K562 (cell line): Measurements from ENCODE around the gene MLLT1. TPM values are rescaled to one million over a fixed set of nuclear protein-coding genes. Genes with fewer than 3 reads are reported as not detected.

Experiments used
- CBFB ChIP-seq: sonication (generic); formaldehyde crosslinking; IDR thresholded peaks from 2 replicates; pipeline ENCODE4 v1.4.0; 2020; ENCODE audit warnings: mild to moderate bottlenecking, missing genetic modification reagents
- COPS2 ChIP-seq: fragments of 450-650 bp; conservative IDR thresholded peaks from 2 replicates; pipeline ENCODE4 v1.6.1; 2016; ENCODE audit warnings: mild to moderate bottlenecking, moderate library complexity
- FOXP1 ChIP-seq: sonication (generic); formaldehyde crosslinking; IDR thresholded peaks from 2 replicates; pipeline ENCODE4 v1.8.0; 2022; ENCODE audit warnings: mild to moderate bottlenecking, missing genetic modification reagents
- FUS ChIP-seq: fragments of 200-400 bp; formaldehyde crosslinking; optimal IDR thresholded peaks from 2 replicates; pipeline ENCODE3; 2017; ENCODE audit warnings: low read depth, low read length
- GTF2A2 ChIP-seq: IDR thresholded peaks from 2 replicates; pipeline ENCODE4 v1.6.1; 2016; ENCODE audit warnings: mild to moderate bottlenecking, missing genetic modification characterization, missing compliant biosample characterization
- JUN ChIP-seq, 2 experiments: sonication (generic) in 1 of 2; formaldehyde crosslinking in 1 of 2; IDR thresholded peaks; 2 replicates each; pipeline versions ENCODE4 v1.6.1 to v1.8.0; 2012 to 2022; ENCODE audit warnings: borderline replicate concordance in 2 of 2, mild to moderate bottlenecking in 2 of 2, improper control_type of control experiment in 1 of 2, low read depth in 1 of 2, low read length in 1 of 2, missing genetic modification reagents in 1 of 2
- KDM4B ChIP-seq, 2 experiments: fragments of 450-650 bp in 1 of 2; sonication (generic) in 1 of 2; IDR thresholded peaks; 2 replicates each; pipeline ENCODE4 v1.6.1; 2016 to 2017; ENCODE audit warnings: borderline replicate concordance in 2 of 2, antibody characterized with exemption in 1 of 2, low read depth in 1 of 2, mild to moderate bottlenecking in 1 of 2
- NBN ChIP-seq: fragments of 450-650 bp; IDR thresholded peaks from 2 replicates; pipeline ENCODE4 v1.6.1; 2016; ENCODE audit warnings: low read depth, mild to moderate bottlenecking
- SAP30 ChIP-seq: fragments of 200-600 bp; sonication (generic); IDR thresholded peaks from 2 replicates; pipeline ENCODE4 v1.6.1; 2012; ENCODE audit warnings: borderline replicate concordance, low read depth, mild to moderate bottlenecking, moderate library complexity, low read length, control low read depth, inconsistent platforms; ENCODE audit not compliant: insufficient read depth, poor library complexity, severe bottlenecking
- STAT5B ChIP-seq: fragments of 250-450 bp; sonication (Bioruptor Pico); IDR thresholded peaks from 2 replicates; pipeline ENCODE4 v1.8.0; 2021; ENCODE audit warnings: mild to moderate bottlenecking, inconsistent platforms
- ZBED1 ChIP-seq: IDR thresholded peaks from 2 replicates; pipeline ENCODE4 v1.6.1; 2014
- ZNF263 ChIP-seq: sonication (generic); formaldehyde crosslinking; IDR thresholded peaks from 2 replicates; pipeline ENCODE4 v1.8.0; 2022; ENCODE audit warnings: mild to moderate bottlenecking, missing genetic modification reagents, borderline replicate concordance
- polyA plus RNA-seq, 8 experiments: library from polyadenylated mRNA; depleted of rRNA in 4 of 8; stranded (reverse) in 5 of 8; unstranded in 3 of 8; fragments of >200 nt; fragmentation: Nextera tagmentation in 2 of 8; fragmentation: Illumina TruSeq in 1 of 8; extraction: Ambion mirVana in 2 of 8; extraction: Trizol in 1 of 8; gene quantifications; 2 replicates each; pipeline versions ENCODE4 v1.2.1 to v1.2.3, GENCODE V29; 2011 to 2014; ENCODE audit warnings: inconsistent platforms in 1 of 8, missing spikeins in 1 of 8
- total RNA-seq, 7 experiments: library from RNA; depleted of rRNA in 6 of 7; stranded (reverse); fragments of >200 nt in 6 of 7; fragmentation: Illumina TruSeq in 2 of 7; extraction: Trizol in 2 of 7; gene quantifications; 2 replicates each; pipeline versions ENCODE4 v1.2.1 to v1.2.3, GENCODE V29; 2011 to 2021; ENCODE audit warnings: low replicate concordance in 1 of 7
- TF ChIP-seq, protein P1 (sequence below): fragments of 450-650 bp; IDR thresholded peaks from 2 replicates; pipeline ENCODE4 v1.6.1; 2016; ENCODE audit warnings: low read depth, mild to moderate bottlenecking, moderate library complexity
- TF ChIP-seq, protein P2 (sequence below): sonication (generic); formaldehyde crosslinking; IDR thresholded peaks from 2 replicates; pipeline ENCODE4 v1.8.0; 2023; ENCODE audit warnings: mild to moderate bottlenecking, missing genetic modification reagents
- TF ChIP-seq, protein P3 (sequence below): sonication (generic); formaldehyde crosslinking; IDR thresholded peaks from 2 replicates; pipeline ENCODE4 v1.9.0; 2022; ENCODE audit warnings: mild to moderate bottlenecking, missing genetic modification reagents
- TF ChIP-seq, protein P4 (sequence below): sonication (generic); formaldehyde crosslinking; IDR thresholded peaks from 2 replicates; pipeline ENCODE4 v1.8.1; 2023; ENCODE audit warnings: mild to moderate bottlenecking, missing genetic modification reagents, moderate library complexity
- TF ChIP-seq, protein P5 (sequence below), 2 experiments: fragments of 450-650 bp; IDR thresholded peaks; 2 replicates each; pipeline ENCODE4 v1.6.1; 2016
- TF ChIP-seq, protein P6 (sequence below): fragments of 250-450 bp; sonication (Bioruptor Pico); IDR thresholded peaks from 2 replicates; pipeline ENCODE4 v1.9.0; 2021; ENCODE audit warnings: mild to moderate bottlenecking, inconsistent platforms

The MLLT1 gene
- total and polyA plus RNA-seq, 9 of the 15 experiments (the other 6 are each of a cell fraction or from before 2014, with no cell fraction given), result 0.23 to 63.5 (median 15.4) TPM

DNA sequence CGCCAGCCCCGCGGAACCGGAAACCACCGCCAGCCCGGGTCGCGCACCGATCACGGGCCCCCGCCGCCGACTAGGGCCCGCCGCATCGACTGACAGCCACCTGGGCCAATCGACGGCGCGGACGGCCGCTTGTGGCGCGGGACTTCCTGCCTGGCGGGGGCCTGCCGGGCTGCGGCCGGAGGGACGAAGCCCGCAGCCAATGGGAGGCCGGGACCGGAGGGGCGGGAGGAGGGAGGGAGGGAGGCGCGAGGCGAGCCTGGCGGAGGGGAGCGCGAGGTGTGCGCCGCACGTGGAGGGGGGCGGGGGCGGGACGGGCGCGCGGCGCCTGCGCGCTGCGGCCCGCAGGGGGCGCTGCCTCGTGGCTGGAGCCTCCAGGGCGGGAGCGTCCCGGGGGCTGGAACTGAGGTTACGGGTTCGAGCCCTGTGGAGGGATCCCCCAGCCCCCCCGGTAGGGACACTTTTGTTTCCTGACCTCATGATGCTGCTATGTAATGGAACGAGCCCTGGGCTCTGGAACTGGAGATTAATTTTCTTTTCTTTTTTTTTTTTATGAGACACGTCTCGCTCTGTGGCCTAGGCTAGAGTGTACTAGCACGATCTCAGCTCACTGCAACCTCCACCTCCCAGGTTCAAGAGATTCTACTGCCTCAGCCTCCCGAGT is at the start of gene MLLT1 (continued):
- TF ChIP-seq JUN (IDR thresholded peaks at IDR 0.05; ENCODE audit: borderline replicate concordance, low read depth, low read length) (peak; percentile 55; the same call in 1 of the 2 replicates), JUN (CRISPR knock-in tag; IDR thresholded peaks at IDR 0.05; ENCODE audit: borderline replicate concordance) (no peak), COPS2 (no peak), CBFB (no peak), GTF2A2 (tag) (no peak), KDM4B (IDR thresholded peaks at IDR 0.05; ENCODE audit: borderline replicate concordance in 2 of 2, low read depth in 1 of 2) (peak in 1 of 2 experiments; percentile 82; a peak in 2 of 4 replicates), STAT5B (CRISPR knock-in tag) (no peak), FOXP1 (CRISPR knock-in tag) (no peak), FUS (no peak), ZBED1 (no peak), NBN (0 out of 2 replicates have a peak, but pooled peaks have one; percentile 70), SAP30 (no peak), ZNF263 (CRISPR knock-in tag) (peak; percentile 42; the same call in 1 of the 2 replicates)
- TF ChIP-seq, protein P1, sequence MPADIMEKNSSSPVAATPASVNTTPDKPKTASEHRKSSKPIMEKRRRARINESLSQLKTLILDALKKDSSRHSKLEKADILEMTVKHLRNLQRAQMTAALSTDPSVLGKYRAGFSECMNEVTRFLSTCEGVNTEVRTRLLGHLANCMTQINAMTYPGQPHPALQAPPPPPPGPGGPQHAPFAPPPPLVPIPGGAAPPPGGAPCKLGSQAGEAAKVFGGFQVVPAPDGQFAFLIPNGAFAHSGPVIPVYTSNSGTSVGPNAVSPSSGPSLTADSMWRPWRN, result no peak
- TF ChIP-seq, protein P2, sequence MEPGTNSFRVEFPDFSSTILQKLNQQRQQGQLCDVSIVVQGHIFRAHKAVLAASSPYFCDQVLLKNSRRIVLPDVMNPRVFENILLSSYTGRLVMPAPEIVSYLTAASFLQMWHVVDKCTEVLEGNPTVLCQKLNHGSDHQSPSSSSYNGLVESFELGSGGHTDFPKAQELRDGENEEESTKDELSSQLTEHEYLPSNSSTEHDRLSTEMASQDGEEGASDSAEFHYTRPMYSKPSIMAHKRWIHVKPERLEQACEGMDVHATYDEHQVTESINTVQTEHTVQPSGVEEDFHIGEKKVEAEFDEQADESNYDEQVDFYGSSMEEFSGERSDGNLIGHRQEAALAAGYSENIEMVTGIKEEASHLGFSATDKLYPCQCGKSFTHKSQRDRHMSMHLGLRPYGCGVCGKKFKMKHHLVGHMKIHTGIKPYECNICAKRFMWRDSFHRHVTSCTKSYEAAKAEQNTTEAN (CRISPR knock-in tag), result no peak
- TF ChIP-seq, protein P3, sequence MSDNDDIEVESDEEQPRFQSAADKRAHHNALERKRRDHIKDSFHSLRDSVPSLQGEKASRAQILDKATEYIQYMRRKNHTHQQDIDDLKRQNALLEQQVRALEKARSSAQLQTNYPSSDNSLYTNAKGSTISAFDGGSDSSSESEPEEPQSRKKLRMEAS (CRISPR knock-in tag), result peak; percentile 61
- TF ChIP-seq, protein P4, sequence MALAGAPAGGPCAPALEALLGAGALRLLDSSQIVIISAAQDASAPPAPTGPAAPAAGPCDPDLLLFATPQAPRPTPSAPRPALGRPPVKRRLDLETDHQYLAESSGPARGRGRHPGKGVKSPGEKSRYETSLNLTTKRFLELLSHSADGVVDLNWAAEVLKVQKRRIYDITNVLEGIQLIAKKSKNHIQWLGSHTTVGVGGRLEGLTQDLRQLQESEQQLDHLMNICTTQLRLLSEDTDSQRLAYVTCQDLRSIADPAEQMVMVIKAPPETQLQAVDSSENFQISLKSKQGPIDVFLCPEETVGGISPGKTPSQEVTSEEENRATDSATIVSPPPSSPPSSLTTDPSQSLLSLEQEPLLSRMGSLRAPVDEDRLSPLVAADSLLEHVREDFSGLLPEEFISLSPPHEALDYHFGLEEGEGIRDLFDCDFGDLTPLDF (CRISPR knock-in tag), result no peak; the same call in 1 of the 2 replicates
- TF ChIP-seq, protein P5, sequence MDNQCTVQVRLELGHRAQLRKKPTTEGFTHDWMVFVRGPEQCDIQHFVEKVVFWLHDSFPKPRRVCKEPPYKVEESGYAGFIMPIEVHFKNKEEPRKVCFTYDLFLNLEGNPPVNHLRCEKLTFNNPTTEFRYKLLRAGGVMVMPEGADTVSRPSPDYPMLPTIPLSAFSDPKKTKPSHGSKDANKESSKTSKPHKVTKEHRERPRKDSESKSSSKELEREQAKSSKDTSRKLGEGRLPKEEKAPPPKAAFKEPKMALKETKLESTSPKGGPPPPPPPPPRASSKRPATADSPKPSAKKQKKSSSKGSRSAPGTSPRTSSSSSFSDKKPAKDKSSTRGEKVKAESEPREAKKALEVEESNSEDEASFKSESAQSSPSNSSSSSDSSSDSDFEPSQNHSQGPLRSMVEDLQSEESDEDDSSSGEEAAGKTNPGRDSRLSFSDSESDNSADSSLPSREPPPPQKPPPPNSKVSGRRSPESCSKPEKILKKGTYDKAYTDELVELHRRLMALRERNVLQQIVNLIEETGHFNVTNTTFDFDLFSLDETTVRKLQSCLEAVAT (IDR thresholded peaks at IDR 0.05), result 0 out of 4 replicates have a peak, but pooled peaks of 1 of the 2 experiments have one; percentile 45
- TF ChIP-seq, protein P6, sequence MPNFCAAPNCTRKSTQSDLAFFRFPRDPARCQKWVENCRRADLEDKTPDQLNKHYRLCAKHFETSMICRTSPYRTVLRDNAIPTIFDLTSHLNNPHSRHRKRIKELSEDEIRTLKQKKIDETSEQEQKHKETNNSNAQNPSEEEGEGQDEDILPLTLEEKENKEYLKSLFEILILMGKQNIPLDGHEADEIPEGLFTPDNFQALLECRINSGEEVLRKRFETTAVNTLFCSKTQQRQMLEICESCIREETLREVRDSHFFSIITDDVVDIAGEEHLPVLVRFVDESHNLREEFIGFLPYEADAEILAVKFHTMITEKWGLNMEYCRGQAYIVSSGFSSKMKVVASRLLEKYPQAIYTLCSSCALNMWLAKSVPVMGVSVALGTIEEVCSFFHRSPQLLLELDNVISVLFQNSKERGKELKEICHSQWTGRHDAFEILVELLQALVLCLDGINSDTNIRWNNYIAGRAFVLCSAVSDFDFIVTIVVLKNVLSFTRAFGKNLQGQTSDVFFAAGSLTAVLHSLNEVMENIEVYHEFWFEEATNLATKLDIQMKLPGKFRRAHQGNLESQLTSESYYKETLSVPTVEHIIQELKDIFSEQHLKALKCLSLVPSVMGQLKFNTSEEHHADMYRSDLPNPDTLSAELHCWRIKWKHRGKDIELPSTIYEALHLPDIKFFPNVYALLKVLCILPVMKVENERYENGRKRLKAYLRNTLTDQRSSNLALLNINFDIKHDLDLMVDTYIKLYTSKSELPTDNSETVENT (CRISPR knock-in tag), result no peak
